Central memory CD4-positive, alpha-beta T cell (primary cell): ENCODE results near the gene IL3.

Experiments used
- DNase-seq: peaks from one replicate; pipeline ENCODE4 v3.0.0; 2022

IL3 gene

GRCh38 chr5:132074091-132074771, 13.8 kb downstream of the IL3 start:
- no peak for DNase-seq

GRCh38 chr5:132074772-132075718, 14.6 kb downstream of the IL3 start:
- no peak for DNase-seq

GRCh38 chr5:132075719-132076077, 15.2 kb downstream of the IL3 start:
- no peak for DNase-seq

- no peak for DNase-seq
Measured at GRCh38 chr5:132076202-132076830, 15.9 kb downstream of the IL3 start.

- DNase-seq, result no peak
Measured at GRCh38 chr5:132076983-132077382, 16.5 kb downstream of the IL3 start.

- no peak for DNase-seq
Measured at GRCh38 chr5:132079081-132079480, 18.6 kb downstream of the IL3 start.

GRCh38 chr5:132079619-132080018, 19.2 kb downstream of the IL3 start:
- no peak for DNase-seq

- DNase-seq, result no peak
Measured at GRCh38 chr5:132080595-132080994, 20.1 kb downstream of the IL3 start.

GRCh38 chr5:132081458-132081857, 21.0 kb downstream of the IL3 start:
- DNase-seq, result no peak

- DNase-seq, result no peak
Measured at GRCh38 chr5:132082329-132083023, 22.0 kb downstream of the IL3 start.

GRCh38 chr5:132083071-132083678, 22.7 kb downstream of the IL3 start:
- no peak for DNase-seq

GRCh38 chr5:132085686-132086085, 25.2 kb downstream of the IL3 start:
- DNase-seq, result no peak

GRCh38 chr5:132086277-132086794, 25.9 kb downstream of the IL3 start:
- no peak for DNase-seq

- DNase-seq, result no peak
Measured at GRCh38 chr5:132087176-132087575, 26.7 kb downstream of the IL3 start.

GRCh38 chr5:132087661-132088060, 27.2 kb downstream of the IL3 start:
- DNase-seq, result no peak

- no peak for DNase-seq
Measured at GRCh38 chr5:132089363-132089762, 28.9 kb downstream of the IL3 start.

GRCh38 chr5:132090107-132090506, 29.7 kb downstream of the IL3 start:
- DNase-seq, result no peak

GRCh38 chr5:132093271-132093670, 32.8 kb downstream of the IL3 start:
- no peak for DNase-seq

GRCh38 chr5:132094393-132095076, 34.1 kb downstream of the IL3 start:
- DNase-seq, result no peak

GRCh38 chr5:132095077-132095410, 34.6 kb downstream of the IL3 start:
- DNase-seq, result no peak

GRCh38 chr5:132095424-132095972, 35.0 kb downstream of the IL3 start:
- DNase-seq, result no peak

- no peak for DNase-seq
Measured at GRCh38 chr5:132096904-132097303, 36.4 kb downstream of the IL3 start.
